ENCODE data around the gene SPTBN1.

The SPTBN1 gene

GRCh38 chr2:54636415-54637139 lies 180.4 kb downstream of the SPTBN1 start:
- FAIRE-seq, result no peak

GRCh38 chr2:54638103-54638502 lies 182.0 kb downstream of the SPTBN1 start:
- no peak for FAIRE-seq

GRCh38 chr2:54638774-54639187 lies 182.7 kb downstream of the SPTBN1 start:
- no peak for FAIRE-seq

GRCh38 chr2:54639609-54640008 lies 183.5 kb downstream of the SPTBN1 start:
- FAIRE-seq, result no peak

- FAIRE-seq, result no peak
Measured at GRCh38 chr2:54640834-54641540, 184.9 kb downstream of the SPTBN1 start.

GRCh38 chr2:54641988-54642387 lies 185.9 kb downstream of the SPTBN1 start:
- FAIRE-seq, result no peak

GRCh38 chr2:54642677-54643430 lies 186.7 kb downstream of the SPTBN1 start:
- no peak for FAIRE-seq

GRCh38 chr2:54644236-54644635 lies 188.1 kb downstream of the SPTBN1 start:
- no peak for FAIRE-seq

GRCh38 chr2:54646170-54646927 lies 190.2 kb downstream of the SPTBN1 start:
- no peak for FAIRE-seq

GRCh38 chr2:54648256-54648655 lies 192.1 kb downstream of the SPTBN1 start:
- FAIRE-seq, result no peak

GRCh38 chr2:54649191-54649590 lies 193.1 kb downstream of the SPTBN1 start:
- no peak for FAIRE-seq

GRCh38 chr2:54649633-54650032 lies 193.5 kb downstream of the SPTBN1 start:
- no peak for FAIRE-seq

GRCh38 chr2:54650612-54651011 lies 194.5 kb downstream of the SPTBN1 start:
- no peak for FAIRE-seq

GRCh38 chr2:54651291-54651690 lies 195.2 kb downstream of the SPTBN1 start:
- no peak for FAIRE-seq

GRCh38 chr2:54652540-54652939 lies 196.4 kb downstream of the SPTBN1 start:
- no peak for FAIRE-seq

- no peak for FAIRE-seq
Measured at GRCh38 chr2:54653572-54654204, 197.6 kb downstream of the SPTBN1 start.

- no peak for FAIRE-seq
Measured at GRCh38 chr2:54655046-54655809, 199.1 kb downstream of the SPTBN1 start.

- FAIRE-seq, result no peak
Measured at GRCh38 chr2:54656863-54657262, 200.7 kb downstream of the SPTBN1 start.

- no peak for FAIRE-seq
Measured at GRCh38 chr2:54657664-54658083, 201.5 kb downstream of the SPTBN1 start.

- FAIRE-seq, result no peak
Measured at GRCh38 chr2:54658564-54659071, 202.5 kb downstream of the SPTBN1 start.

- no peak for FAIRE-seq
Measured at GRCh38 chr2:54659527-54659926, 203.4 kb downstream of the SPTBN1 start.

Data from colon (tissue), 2 donors.